ENCODE results near the gene PLEKHA4. TPM values are rescaled to one million over a fixed set of nuclear protein-coding genes. Genes with fewer than 3 reads are reported as not detected.
"Not testable (repeated sequence)": the region's sequence is repeated elsewhere in the genome, so short reads cannot be mapped to it uniquely, and the experiment has no call there.

PLEKHA4 gene
- total and polyA plus RNA-seq, 10 of the 15 experiments (the other 5 are each of a cell fraction or from before 2014, with no cell fraction given) = 0.13 to 10.0 (median 6.4) TPM; not detected in 1

DNA sequence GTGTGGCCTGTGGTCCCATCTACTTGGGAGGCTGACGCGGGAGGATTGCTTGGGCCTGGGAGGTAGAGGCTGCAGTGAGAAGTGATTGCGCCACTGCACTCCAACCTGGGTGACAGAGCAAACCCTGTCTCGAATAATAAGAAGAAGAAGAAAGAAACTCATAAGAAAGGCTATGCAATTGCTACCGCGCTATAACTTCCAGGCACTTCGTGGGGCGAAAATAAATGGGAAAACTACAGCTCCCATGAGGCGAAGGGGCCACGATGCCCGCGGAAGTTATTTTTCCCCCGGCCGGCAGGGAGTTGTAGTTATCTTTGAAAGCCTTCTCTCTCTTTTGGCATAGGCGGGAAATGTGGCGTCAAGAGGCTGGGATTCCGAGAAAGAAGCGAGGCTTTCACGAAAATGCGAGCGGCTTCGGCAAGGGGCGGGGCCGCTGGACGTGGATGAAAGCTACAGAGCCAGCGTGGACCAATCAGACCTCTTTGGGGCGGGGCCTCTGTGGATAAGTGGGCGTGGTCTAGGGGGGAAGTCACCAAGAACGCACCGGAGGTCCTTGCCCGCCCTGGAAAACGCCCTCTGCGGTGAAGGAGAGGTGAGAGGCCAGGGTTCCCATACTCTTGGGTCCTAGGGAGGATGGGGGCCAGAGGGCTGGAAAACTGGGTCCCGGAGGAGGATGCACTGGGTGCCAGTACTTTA is 31.5 kb upstream of the PLEKHA4 start, which contains the start of gene NUCB1 (continued):
- TF ChIP-seq, protein P1, sequence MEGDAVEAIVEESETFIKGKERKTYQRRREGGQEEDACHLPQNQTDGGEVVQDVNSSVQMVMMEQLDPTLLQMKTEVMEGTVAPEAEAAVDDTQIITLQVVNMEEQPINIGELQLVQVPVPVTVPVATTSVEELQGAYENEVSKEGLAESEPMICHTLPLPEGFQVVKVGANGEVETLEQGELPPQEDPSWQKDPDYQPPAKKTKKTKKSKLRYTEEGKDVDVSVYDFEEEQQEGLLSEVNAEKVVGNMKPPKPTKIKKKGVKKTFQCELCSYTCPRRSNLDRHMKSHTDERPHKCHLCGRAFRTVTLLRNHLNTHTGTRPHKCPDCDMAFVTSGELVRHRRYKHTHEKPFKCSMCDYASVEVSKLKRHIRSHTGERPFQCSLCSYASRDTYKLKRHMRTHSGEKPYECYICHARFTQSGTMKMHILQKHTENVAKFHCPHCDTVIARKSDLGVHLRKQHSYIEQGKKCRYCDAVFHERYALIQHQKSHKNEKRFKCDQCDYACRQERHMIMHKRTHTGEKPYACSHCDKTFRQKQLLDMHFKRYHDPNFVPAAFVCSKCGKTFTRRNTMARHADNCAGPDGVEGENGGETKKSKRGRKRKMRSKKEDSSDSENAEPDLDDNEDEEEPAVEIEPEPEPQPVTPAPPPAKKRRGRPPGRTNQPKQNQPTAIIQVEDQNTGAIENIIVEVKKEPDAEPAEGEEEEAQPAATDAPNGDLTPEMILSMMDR (IDR thresholded peaks at IDR 0.05 in 2 of 3, conservative IDR thresholded peaks at IDR 0.05 in 1 of 3; ENCODE audit: control insufficient read depth in 2 of 3, extremely low read depth in 1 of 3, insufficient read depth in 1 of 3, low read depth in 3 of 3, low read length in 3 of 3) = 0 out of 6 replicates have a peak, but pooled peaks of 1 of the 3 experiments have one; percentile 13
- TF ChIP-seq NR2F1 (conservative IDR thresholded peaks at IDR 0.05) (peak; percentile 90), POLR2A (IDR thresholded peaks at IDR 0.05; ENCODE audit: low read depth, low read length) (peak; percentile 69), IKZF2 (IDR thresholded peaks at IDR 0.05) (peak; percentile 28 to 30; a peak in 1 of 4 replicates), CBFB (IDR thresholded peaks at IDR 0.05; ENCODE audit: low read depth) (peak; percentile 41; the same call in 1 of the 2 replicates), RBBP5 (conservative IDR thresholded peaks at IDR 0.05) (no peak), RELA (IDR thresholded peaks at IDR 0.05; ENCODE audit: borderline replicate concordance, partially characterized antibody) (peak; percentile 14), NFYB (IDR thresholded peaks at IDR 0.05; ENCODE audit: insufficient read depth, low read depth, low read length) (peak; percentile 97), POLR2AphosphoS2 (IDR thresholded peaks at IDR 0.05; ENCODE audit: low read depth, low read length) (peak; percentile 61; the same call in 1 of the 2 replicates), TCF7 (IDR thresholded peaks at IDR 0.05; ENCODE audit: borderline replicate concordance) (no peak), STAT1 (conservative IDR thresholded peaks at IDR 0.05) (no peak), MTA2 (IDR thresholded peaks at IDR 0.05; ENCODE audit: low read depth) (peak; percentile 50), CREB1 (IDR thresholded peaks at IDR 0.05; ENCODE audit: low read depth) (peak; percentile 73), SIX5 (IDR thresholded peaks at IDR 0.05; ENCODE audit: low read depth, low read length, severe bottlenecking) (peak; percentile 87)

GRCh38 chr19:48899386-48899749 is 31.0 kb upstream of the PLEKHA4 start:
- H3K9ac ChIP-seq (ENCODE audit: control insufficient read depth, insufficient read depth, low read length); H3K4me3 ChIP-seq; H3K27me3 ChIP-seq (replicated peaks in 1 of 2; ENCODE audit: control insufficient read depth in 2 of 2, insufficient read depth in 2 of 2, low read length in 1 of 2); H3K4me2 ChIP-seq (ENCODE audit: control insufficient read depth, insufficient read depth); H3K36me3 ChIP-seq (ENCODE audit: control insufficient read depth in 2 of 2, insufficient read depth in 2 of 2, low read length in 1 of 2); ATAC-seq; H2AFZ ChIP-seq (ENCODE audit: control insufficient read depth, low read depth, low read length); in situ Hi-C loops (cut with MboI); DNase-seq (ENCODE audit: low read depth, low spot score); H3K4me1 ChIP-seq (ENCODE audit: control insufficient read depth, insufficient read depth, low read length); H4K20me1 ChIP-seq (ENCODE audit: control insufficient read depth, insufficient read depth); intact Hi-C loops (cut with micrococcal nuclease; ENCODE audit: unreplicated experiment); H3K9me3 ChIP-seq (replicated peaks; ENCODE audit: control insufficient read depth, insufficient read depth, low read length); BruUV-seq (replicated peaks); FAIRE-seq: not testable (repeated sequence)
- ChIA-PET POLR2A (interaction anchor here (0.6 to 3.0 kb wide), 11 partner anchors 10 to 679 kb away, joined by 3 to 21 read pairs (median 6); partner anchors contain the start of genes BAX, FTL, GYS1 and RUVBL2), RAD21 (ENCODE audit: unreplicated experiment) (interaction anchor here (0.8 to 2.2 kb wide), 9 partner anchors 24 to 94 kb away, joined by 3 to 13 read pairs (median 5); partner anchors contain the start of genes GYS1 and RUVBL2), CTCF (interaction anchor here (1.2 to 2.4 kb wide), 5 partner anchors 26 to 94 kb away, joined by 4 to 11 read pairs (median 5); partner anchors contain the start of genes GYS1 and RUVBL2), SMC1A (ENCODE audit: uncharacterized antibody, unreplicated experiment) (interaction anchor here (0.6 to 2.3 kb wide), 6 partner anchors 14 to 111 kb away, joined by 3 to 16 read pairs (median 4); partner anchors contain the start of genes BAX and PPP1R15A)
- 89% methylated on average over 11 of the region's 11 CpGs for WGBS (ENCODE audit: insufficient coverage, insufficient replicate concordance, low lambda C conversion rate, missing lambda C conversion rate)
- Histone ChIP-seq H3K27ac (ENCODE audit: control insufficient read depth, insufficient read depth) (0 out of 2 replicates have a peak overlapping the region, but pooled peaks have one; percentile 47), H3K79me2 (ENCODE audit: control insufficient read depth, insufficient read depth, low read length) (peaks cover 14% of the 10 kb centered on the region)
